Stromal cell of bone marrow (primary cell): ENCODE data around the gene TP53.
"Not testable (repeated sequence)": the region's sequence is repeated elsewhere in the genome, so short reads cannot be mapped to it uniquely, and the experiment has no call there.

ENCODE experiments used
- DNase-seq: peaks from one replicate; pipeline ENCODE4 v3.0.0-alpha.2; 2012; ENCODE audit warnings: low read depth

Gene TP53

GRCh38 chr17:7674934-7675333 is 12.4 kb downstream of the TP53 start:
- no peak for DNase-seq

DNA sequence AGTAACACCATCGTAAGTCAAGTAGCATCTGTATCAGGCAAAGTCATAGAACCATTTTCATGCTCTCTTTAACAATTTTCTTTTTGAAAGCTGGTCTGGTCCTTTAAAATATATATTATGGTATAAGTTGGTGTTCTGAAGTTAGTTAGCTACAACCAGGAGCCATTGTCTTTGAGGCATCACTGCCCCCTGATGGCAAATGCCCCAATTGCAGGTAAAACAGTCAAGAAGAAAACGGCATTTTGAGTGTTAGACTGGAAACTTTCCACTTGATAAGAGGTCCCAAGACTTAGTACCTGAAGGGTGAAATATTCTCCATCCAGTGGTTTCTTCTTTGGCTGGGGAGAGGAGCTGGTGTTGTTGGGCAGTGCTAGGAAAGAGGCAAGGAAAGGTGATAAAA is 14.1 kb downstream of the TP53 start:
- DNase-seq: no peak

- DNase-seq: no peak
Observed at GRCh38 chr17:7668482-7668881, 18.8 kb downstream of the TP53 start.

DNA sequence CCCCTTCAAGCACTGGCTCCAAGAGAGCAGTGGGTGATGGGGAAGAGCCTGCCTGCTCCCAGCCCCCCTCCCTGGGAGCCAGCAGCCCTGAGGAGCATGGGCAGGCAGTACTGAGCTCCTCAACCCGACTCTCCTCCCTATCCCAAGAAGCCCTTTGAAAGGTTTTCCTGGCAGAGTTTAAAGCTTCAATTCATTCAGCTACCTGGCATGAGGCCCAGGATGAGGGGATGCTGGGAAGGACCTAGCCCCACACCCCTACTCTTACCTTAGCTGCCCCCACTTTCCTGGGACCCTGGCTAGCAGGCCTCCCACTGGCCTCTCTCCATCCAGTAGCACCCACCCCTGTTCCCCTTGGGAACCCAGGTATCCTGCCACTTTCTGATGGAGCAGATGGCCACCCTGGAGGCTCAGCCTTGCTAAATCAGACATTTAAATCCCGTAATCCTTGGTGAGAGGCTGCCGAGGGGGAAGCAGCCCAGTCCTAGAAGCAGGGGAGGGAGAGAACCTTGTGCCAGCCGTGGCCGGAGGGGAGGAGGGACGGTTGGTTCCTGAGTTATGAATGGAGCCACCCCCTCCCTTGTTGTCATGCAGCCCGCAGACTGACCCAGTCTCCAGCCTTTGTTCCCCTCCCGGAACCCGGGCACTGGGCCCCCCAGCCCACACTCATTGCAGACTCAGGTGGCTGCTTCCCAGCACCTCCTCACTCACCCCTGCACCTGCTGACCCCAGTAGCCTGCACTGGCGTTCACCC is 19.5 kb downstream of the TP53 start:
- no peak for DNase-seq

- no peak for DNase-seq
Observed at GRCh38 chr17:7656958-7657609, 30.2 kb downstream of the TP53 start.

- no peak for DNase-seq
Observed at GRCh38 chr17:7655541-7655840, 31.8 kb downstream of the TP53 start.

DNA sequence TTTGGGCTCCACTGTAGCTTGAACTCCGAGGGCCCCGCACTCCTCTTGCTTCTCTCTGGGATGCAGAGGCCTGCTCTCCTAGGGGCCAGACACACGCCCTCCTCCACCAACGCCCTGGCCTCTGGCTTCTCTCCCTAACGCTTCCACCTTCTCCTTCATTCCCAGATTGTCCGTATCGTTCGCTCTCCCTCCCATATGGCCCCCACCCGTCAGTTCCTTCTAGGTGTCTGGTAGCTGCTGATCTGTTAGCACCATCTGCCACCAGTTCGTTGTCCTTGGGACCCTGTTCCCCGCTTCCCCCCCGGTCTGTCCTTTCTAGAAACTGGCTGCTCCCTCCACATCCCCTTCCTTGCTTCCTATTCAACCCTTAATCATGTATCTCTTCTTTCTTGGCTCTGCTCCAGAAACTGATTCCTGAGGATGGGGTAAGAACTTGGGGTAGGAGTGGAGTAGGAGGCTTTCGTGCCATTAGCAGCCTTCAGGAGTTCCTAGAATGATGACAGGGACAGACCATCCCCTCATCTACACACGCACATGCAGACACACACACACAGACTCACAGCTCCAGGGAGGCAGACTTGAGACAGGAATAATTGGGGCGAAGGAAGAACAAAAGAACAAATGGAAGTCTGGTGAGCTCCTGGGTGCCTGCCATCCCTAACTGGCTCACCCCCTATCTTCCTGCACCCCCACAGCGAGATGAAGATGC is 32.3 kb downstream of the TP53 start:
- DNase-seq: no peak

GRCh38 chr17:7652388-7653356 is 34.6 kb downstream of the TP53 start:
- DNase-seq: no peak

DNA sequence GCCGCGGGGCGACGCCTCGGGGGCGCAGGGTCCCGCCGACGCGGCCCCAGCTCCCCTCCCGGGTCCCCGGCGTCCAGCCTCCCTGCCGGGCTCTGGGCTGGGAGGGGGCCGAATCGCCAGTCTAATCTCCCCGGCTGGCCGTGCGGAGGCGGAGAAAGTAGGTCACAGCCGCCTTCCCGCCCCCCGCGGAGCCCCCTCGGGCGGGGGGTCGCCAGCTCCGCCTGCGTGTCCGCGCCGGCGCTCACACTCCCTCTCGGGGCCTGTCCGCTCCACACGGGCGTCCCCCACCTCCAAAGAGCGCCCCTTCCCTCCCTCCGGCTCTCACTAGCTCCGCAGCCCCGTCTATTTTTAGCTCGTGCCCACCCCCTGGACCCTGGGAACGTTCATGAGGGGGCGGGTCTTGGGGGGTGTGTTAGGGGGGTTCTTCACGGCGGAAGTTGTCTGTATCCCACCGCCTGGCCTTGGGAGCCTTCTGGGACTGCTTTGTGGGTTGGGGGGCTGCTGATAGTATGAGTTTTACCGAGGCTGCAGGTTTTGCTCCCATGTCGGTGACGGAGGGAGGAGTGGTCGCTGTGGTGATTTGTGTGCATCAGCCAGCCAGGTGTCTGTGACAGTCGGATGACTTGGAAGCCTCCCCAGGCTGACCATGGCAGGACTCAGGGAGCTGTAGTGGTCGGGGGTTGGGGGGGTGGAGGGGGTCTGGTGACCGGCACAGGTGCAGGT is 35.5 kb downstream of the TP53 start:
- DNase-seq: no peak

DNA sequence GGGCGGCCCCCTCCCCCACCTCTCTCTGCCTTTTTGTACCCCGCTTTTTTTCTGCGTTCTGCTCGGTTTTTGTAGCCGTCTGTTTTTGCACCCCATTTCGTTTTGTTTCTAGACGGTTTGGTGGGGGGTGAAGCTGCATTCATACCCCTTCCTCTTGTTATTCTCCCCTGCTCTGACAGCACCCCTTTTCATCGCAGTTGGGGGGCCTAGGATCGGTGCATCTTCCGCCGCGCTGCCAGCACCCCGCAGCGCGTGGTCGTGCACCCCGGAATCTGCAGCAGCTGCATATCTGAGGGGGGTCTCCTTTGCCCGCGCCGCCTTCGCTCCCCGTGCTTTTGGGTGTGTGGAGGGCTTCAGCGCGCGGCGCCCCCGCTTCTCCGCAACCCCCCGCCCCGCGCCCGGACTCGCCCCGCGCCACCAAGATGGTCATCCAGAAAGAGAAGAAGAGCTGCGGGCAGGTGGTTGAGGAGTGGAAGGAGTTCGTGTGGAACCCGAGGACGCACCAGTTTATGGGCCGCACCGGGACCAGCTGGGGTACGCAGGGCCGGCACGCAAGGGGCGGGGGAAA is 36.1 kb downstream of the TP53 start:
- DNase-seq: no peak

- no peak for DNase-seq
Observed at GRCh38 chr17:7650509-7651096, 36.7 kb downstream of the TP53 start, which contains the start of gene ATP1B2. Gene ATP1B2 (plus strand): TSS chr17:7650926. CDS start chr17:7651519, 593 bp downstream.

DNA sequence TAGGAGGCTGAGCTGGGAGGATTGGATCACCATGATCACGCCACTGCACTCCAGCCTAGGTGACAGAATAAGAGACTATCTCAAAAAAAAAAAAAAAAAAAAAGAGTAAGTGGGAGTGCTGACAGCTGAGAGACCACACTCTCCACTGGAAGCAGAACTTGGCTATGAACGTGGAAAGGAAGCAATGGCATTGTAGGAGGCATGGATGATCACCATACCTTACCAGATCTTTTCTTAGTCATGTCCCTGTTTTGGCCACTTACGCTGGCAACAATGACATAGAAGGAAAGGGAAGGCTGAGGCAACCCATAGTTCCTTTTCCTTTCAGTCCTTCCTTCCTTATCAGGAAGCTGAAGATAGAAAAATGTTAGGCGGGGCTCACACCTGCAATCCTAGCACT is 40.3 kb downstream of the TP53 start:
- no peak for DNase-seq

- DNase-seq: no peak
Observed at GRCh38 chr17:7646457-7646856, 40.8 kb downstream of the TP53 start.

- no peak for DNase-seq
Observed at GRCh38 chr17:7644775-7645174, 42.5 kb downstream of the TP53 start.

DNA sequence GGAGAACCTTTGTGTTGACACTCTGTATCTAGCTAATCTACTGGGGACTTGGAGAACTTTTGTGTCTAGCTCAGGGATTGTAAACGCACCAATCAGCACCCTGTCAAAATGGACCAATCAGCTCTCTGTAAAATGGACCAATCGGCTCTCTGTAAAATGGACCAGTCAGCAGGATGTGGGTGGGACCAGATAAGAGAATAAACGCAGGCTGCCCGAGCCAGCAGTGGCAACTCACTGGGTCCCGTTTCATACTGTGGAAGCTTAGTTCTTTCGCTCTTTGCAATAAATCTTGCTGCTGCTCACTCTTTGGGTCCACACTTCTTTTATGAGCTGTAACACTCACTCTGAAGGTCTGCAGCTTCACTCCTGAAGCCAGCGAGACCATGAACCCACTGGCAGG is 45.7 kb downstream of the TP53 start:
- DNase-seq: not testable (repeated sequence)

- no peak for DNase-seq
Observed at GRCh38 chr17:7640783-7641182, 46.5 kb downstream of the TP53 start.

DNA sequence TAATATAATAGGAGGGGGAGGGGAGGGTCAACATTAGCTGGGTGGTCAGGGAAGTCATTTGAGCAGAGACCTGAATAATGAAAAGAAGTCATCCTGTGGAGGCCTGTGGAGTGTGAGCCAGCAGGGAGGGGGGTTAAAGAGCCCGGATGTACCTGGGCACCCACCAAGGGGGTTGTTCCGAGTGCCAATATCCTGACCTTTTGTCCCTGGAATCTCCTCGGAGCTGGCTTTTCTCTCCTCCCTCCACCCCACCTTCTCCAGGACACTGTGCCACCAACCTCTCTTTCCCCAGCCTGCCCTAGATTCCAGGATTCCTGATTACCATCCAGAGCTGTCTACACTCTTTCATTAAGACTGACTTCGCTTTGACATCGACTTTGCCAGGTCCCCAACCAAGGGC is 51.1 kb downstream of the TP53 start:
- no peak for DNase-seq

DNA sequence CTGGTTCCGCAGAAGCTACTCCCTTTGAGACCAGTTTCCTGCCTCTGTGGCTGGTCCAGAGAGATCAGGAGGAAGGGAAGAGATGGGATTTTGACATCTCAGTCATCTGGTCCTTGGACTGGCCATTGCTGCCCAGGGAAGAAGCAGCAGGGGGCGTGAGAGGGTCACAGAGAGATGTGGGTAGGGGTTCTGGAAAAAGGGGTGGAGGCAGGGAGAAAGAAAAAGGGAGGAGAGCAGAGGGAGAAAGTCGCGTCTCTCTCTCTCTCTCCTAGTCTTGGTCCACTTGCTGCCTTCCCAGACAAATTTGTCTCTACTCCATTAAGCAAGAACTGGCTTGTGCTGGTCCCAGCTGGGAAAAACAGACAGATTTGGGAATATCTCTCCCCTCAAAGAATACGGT is 52.9 kb downstream of the TP53 start:
- DNase-seq: no peak

DNA sequence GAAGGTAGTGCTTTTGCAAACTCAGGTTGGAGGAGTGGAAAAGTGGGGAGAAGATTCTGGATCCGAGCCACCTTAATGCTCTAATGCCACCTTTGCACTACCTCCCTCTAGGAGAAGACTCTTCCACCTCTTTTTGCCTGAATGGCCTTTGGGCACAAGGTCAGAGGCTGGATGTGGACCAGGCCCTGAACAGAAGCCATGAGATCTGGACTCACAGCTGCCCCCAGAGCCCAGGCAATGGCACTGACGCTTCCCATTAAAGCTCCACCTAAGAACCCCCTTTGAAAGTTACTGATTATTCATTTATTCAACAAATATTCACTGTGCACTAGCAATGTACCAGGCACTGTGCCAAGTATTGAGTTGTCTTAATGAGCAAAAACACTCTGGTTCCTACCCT is 54.2 kb downstream of the TP53 start:
- DNase-seq: no peak

- DNase-seq: no peak
Observed at GRCh38 chr17:7632492-7632894, 54.8 kb downstream of the TP53 start.
